Measurements from ENCODE around the gene SMIM41. TPM values are rescaled to one million over a fixed set of nuclear protein-coding genes. Genes with fewer than 3 reads are reported as not detected.
A peak's percentile ranks its signal among the peaks of the same experiment; 100 is the strongest.

Gene SMIM41
- total RNA-seq, 6 experiments from 2014 or later = not detected

GRCh38 chr12:52083638-52083996, 4.1 kb downstream of the SMIM41 start:
- no peak overlapping the region for H3K4me3 Mint-ChIP-seq
- no peak overlapping the region for H3K27ac Mint-ChIP-seq
- DNase-seq = no peak
- no peaks in the 10 kb centered on the region for H3K36me3 Mint-ChIP-seq (ENCODE audit: low read depth)
- peaks cover 16% of the 10 kb centered on the region for H3K27me3 Mint-ChIP-seq (ENCODE audit: insufficient read depth)
- H3K4me1 Mint-ChIP-seq (ENCODE audit: low read depth) = peaks cover 28% of the 10 kb centered on the region
- peak; percentile 66 for TF ChIP-seq CTCF (IDR thresholded peaks at IDR 0.05)
- no peaks in the 10 kb centered on the region for H3K9me3 Mint-ChIP-seq

GRCh38 chr12:52084491-52085231, 5.2 kb downstream of the SMIM41 start:
- TF ChIP-seq CTCF (IDR thresholded peaks at IDR 0.05) = no peak
- DNase-seq = no peak
- Mint-ChIP-seq H3K4me3 (no peak overlapping the region), H3K4me1 (ENCODE audit: low read depth) (peaks cover 28% of the 10 kb centered on the region), H3K27me3 (ENCODE audit: insufficient read depth) (peaks cover 21% of the 10 kb centered on the region), H3K9me3 (no peaks in the 10 kb centered on the region), H3K27ac (no peak overlapping the region), H3K36me3 (ENCODE audit: low read depth) (no peaks in the 10 kb centered on the region)

GRCh38 chr12:52085682-52086180, 6.2 kb downstream of the SMIM41 start:
- TF ChIP-seq CTCF (IDR thresholded peaks at IDR 0.05) = no peak
- H3K4me1 Mint-ChIP-seq (ENCODE audit: low read depth) = peaks cover 28% of the 10 kb centered on the region
- H3K4me3 Mint-ChIP-seq = no peak overlapping the region
- DNase-seq = no peak
- peaks cover 24% of the 10 kb centered on the region for H3K27me3 Mint-ChIP-seq (ENCODE audit: insufficient read depth)
- no peaks in the 10 kb centered on the region for H3K9me3 Mint-ChIP-seq
- H3K36me3 Mint-ChIP-seq (ENCODE audit: low read depth) = no peaks in the 10 kb centered on the region
- no peak overlapping the region for H3K27ac Mint-ChIP-seq

GRCh38 chr12:52086366-52086765, 6.9 kb downstream of the SMIM41 start:
- Mint-ChIP-seq H3K4me3 (no peak overlapping the region), H3K27me3 (ENCODE audit: insufficient read depth) (peaks cover 30% of the 10 kb centered on the region), H3K36me3 (ENCODE audit: low read depth) (no peaks in the 10 kb centered on the region), H3K9me3 (no peaks in the 10 kb centered on the region), H3K27ac (no peak overlapping the region), H3K4me1 (ENCODE audit: low read depth) (peaks cover 24% of the 10 kb centered on the region)
- DNase-seq = no peak
- no peak for TF ChIP-seq CTCF (IDR thresholded peaks at IDR 0.05)

- H3K4me1 Mint-ChIP-seq (ENCODE audit: low read depth) = peaks cover 16% of the 10 kb centered on the region
- DNase-seq = no peak
- no peaks in the 10 kb centered on the region for H3K36me3 Mint-ChIP-seq (ENCODE audit: low read depth)
- no peak for TF ChIP-seq CTCF (IDR thresholded peaks at IDR 0.05)
- H3K4me3 Mint-ChIP-seq = no peak overlapping the region
- peaks cover 38% of the 10 kb centered on the region for H3K27me3 Mint-ChIP-seq (ENCODE audit: insufficient read depth)
- no peaks in the 10 kb centered on the region for H3K9me3 Mint-ChIP-seq
- H3K27ac Mint-ChIP-seq = no peak overlapping the region
Observed at GRCh38 chr12:52086944-52087835, 7.7 kb downstream of the SMIM41 start.

Measured in HFFc6 (cell line).